Activated T-helper 1 cell treated with anti-CD3 and anti-CD28 coated beads, Interleukin-12 subunit alpha, Interleukin-12 subunit beta, Interleukin-2, Interleukin-4 antibody, amounts not matched to agents 30 ng/mL and 10 ng/mL and 1 ng/mL, durations not matched to agents 14 hours and 24 hours and 36 hours (primary cell): ENCODE measurements around the gene GAS2L2. TPM values are rescaled to one million over a fixed set of nuclear protein-coding genes. Genes with fewer than 3 reads are reported as not detected.

Experiments
- DNase-seq: peaks from one replicate; pipeline ENCODE4 v3.0.0; 2021; ENCODE audit warnings: low spot score
- H3K27ac Mint-ChIP-seq: one replicate; pipeline ENCODE4 v1.8.0; 2021; ENCODE audit warnings: mild to moderate bottlenecking, mixed read lengths
- H3K27me3 Mint-ChIP-seq: one replicate; pipeline ENCODE4 v1.8.0; 2022; ENCODE audit warnings: mild to moderate bottlenecking, moderate library complexity, mixed read lengths; ENCODE audit not compliant: insufficient read depth
- H3K36me3 Mint-ChIP-seq: one replicate; pipeline ENCODE4 v1.8.0; 2021; ENCODE audit warnings: low read depth, mixed read lengths
- H3K4me1 Mint-ChIP-seq: one replicate; pipeline ENCODE4 v1.8.0; 2021; ENCODE audit warnings: low read depth, mixed read lengths
- H3K4me3 Mint-ChIP-seq: one replicate; pipeline ENCODE4 v1.8.0; 2021; ENCODE audit warnings: mild to moderate bottlenecking, moderate library complexity, mixed read lengths
- H3K9me3 Mint-ChIP-seq: one replicate; pipeline ENCODE4 v1.8.0; 2021; ENCODE audit warnings: mixed read lengths
- intact Hi-C: fragments of 100-400 bp; cut with micrococcal nuclease; formaldehyde crosslinking; loops from one replicate; pipeline ENCODE4 v1.15.1; 2024
- total RNA-seq: library from RNA; stranded (reverse); gene quantifications from 2 replicates; pipeline ENCODE4 v1.2.3, GENCODE V29; 2022

Gene GAS2L2
- total RNA-seq, 1 donor from 2014 or later: 0.08 TPM

DNA sequence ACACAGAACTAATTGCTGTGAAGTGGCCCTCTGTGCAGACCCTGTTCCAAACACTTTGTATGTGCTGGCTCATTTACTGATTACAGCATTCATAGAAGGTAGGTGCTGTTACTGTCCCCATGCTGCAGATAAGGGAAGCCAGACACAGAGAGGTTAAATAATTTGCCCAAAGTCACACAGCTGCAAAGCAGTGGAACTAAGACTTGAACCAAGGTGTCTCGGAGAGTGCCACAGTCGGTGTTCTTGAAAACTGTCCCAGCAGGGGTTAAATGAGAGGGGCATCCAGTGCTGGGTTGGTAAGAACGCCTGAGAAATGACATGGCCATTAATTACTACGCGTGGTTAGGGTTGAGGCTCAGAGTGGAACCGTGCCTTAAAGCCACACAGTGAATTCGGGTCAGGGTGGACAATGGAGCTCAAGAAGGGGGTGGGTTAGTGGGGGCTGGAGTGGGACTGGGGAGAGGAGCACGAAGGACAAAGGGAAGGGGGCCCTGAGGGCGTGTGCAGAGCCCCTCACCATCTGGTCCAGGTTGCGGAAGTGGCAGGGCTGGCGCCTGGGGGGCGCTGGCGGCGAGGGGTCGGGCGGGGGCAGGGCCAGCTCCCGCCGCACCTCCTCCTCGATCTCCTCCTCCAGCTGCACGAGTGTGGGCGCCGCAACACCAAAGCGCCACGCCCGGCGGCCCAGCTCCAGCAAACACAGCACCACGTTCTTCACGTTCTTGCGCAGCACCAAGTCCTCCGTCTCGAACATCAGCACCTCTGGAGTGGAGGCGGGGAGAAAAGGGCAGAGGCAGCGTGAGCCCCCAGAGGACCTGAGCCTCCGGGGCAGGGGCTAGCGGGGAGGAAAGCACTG lies 3.3 kb downstream of the GAS2L2 start:
- H3K4me1 Mint-ChIP-seq: peaks cover 13% of the 10 kb centered on the region
- H3K27me3 Mint-ChIP-seq: peaks cover 45% of the 10 kb centered on the region
- H3K36me3 Mint-ChIP-seq: no peaks in the 10 kb centered on the region
- H3K9me3 Mint-ChIP-seq: no peaks in the 10 kb centered on the region
- no peak for DNase-seq
- intact Hi-C loops: loop anchor here (10.0 kb wide), 1 partner anchor 505 kb away; the partner anchor contains the start of gene SLFN5
- no peak overlapping the region for H3K27ac Mint-ChIP-seq
- H3K4me3 Mint-ChIP-seq: no peak overlapping the region

DNA sequence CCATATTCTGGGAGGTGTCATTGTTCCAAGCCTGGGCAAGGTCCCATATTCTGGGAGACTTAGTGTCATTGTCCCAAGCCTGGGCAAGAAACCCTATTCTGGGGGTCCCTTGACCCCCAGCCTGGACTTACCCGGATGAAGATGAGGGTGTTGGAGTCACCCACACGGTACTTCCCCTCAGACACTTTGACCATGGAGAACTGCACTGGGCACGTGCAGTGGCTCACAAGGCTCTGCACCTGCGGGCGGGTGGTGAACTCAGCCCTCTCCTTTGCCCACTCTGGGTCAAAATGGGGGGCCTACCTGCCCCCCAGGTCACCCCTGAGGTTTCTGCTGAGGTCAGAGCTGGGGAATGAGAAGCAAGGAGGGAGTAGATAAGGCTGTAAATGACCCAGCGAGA lies 4.1 kb downstream of the GAS2L2 start:
- no peaks in the 10 kb centered on the region for H3K36me3 Mint-ChIP-seq
- no peak for DNase-seq
- H3K4me3 Mint-ChIP-seq: no peak overlapping the region
- peaks cover 13% of the 10 kb centered on the region for H3K4me1 Mint-ChIP-seq
- H3K27me3 Mint-ChIP-seq: peaks cover 47% of the 10 kb centered on the region
- no peaks in the 10 kb centered on the region for H3K9me3 Mint-ChIP-seq
- no peak overlapping the region for H3K27ac Mint-ChIP-seq
- intact Hi-C loops: loop anchor here (10.0 kb wide), 1 partner anchor 504 kb away; the partner anchor contains the start of gene SLFN5

DNA sequence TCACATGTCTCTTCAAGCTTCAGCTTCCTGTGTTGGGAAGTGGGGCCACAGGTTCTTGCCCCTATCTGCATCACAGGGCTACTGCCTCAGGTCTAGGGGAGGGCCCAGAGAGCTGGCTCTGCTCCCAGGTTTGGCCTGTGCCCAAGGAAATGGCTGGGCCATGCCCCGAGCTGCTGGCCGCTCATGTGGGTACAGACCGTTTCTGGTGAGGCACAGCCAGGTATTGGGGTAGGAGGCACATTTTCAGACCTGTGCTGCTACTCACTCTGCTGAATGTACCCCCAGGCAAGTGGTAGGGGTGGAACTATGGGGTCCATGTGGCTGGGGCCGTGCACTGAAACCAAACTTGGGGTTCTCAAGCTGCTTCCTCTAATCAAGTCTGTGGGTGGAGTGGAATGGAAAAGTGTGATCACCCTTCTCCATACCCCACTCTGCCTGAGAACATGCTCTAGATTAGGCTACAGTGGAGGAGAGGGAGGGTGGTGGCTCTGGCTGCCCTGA lies 4.6 kb downstream of the GAS2L2 start:
- no peak for DNase-seq
- H3K4me3 Mint-ChIP-seq: no peak overlapping the region
- intact Hi-C loops: loop anchor here (10.0 kb wide), 1 partner anchor 504 kb away; the partner anchor contains the start of gene SLFN5
- H3K27me3 Mint-ChIP-seq: peaks cover 42% of the 10 kb centered on the region
- peaks cover 13% of the 10 kb centered on the region for H3K4me1 Mint-ChIP-seq
- no peaks in the 10 kb centered on the region for H3K9me3 Mint-ChIP-seq
- H3K27ac Mint-ChIP-seq: no peak overlapping the region
- no peaks in the 10 kb centered on the region for H3K36me3 Mint-ChIP-seq

DNA sequence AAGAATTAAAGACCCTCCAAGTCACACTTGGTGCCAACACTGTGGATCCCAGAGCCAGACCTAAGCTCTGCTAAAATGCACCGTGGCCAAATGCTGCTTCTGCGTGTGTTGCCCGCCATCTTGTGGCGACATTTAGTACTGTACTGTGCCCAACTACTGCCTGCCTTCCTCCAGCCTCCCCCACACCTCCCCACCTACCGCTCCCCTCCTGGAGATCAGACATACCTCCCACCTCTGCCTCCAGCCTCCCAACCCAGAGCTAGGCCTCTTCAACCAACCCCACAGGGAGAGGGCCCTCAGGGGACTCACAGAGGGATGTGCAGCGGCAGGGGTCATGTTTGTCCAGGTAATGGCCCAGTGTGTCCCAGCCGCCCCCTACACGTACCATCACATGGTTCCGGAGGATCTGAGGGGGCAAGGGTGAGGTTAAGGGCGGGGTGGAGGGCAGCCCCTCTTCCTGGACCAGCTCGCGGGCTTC lies 5.5 kb downstream of the GAS2L2 start:
- Mint-ChIP-seq H3K27ac (no peak overlapping the region), H3K27me3 (peaks cover 37% of the 10 kb centered on the region), H3K36me3 (no peaks in the 10 kb centered on the region), H3K4me3 (no peak overlapping the region), H3K9me3 (no peaks in the 10 kb centered on the region), H3K4me1 (peaks cover 13% of the 10 kb centered on the region)
- intact Hi-C loops: loop anchor here (1.0 to 10.0 kb wide), 7 partner anchors 134 to 749 kb away; partner anchors contain the start of genes NLE1 and SLFN5
- DNase-seq: peak; percentile 64

DNA sequence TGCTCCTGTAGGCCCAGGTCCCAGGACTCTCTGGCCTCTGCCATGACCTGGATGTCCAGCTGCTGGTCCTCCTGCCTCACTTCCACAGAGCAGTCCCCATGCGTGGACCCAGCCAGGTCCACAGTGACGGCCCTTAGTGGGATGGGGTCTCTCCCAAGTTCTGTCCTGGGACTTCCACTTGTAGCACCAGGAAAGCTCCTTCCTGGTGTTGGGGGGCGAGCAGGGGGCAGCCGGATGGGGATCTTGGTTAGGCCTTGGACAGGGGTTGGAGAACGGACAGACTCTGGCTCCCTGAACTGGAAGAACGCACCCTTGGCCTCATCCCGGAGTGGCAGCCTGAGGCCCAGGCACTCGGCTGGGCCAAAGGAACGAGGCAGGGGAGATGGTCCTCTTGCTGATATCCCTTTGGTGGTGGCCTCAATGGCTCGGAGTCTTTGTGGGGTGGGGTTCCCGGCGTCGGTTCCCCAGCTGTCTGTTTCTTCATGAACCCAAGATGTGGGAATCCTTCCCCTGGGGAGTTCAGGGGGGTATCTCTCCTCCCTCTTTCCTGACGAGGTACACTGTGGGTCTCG lies 7.2 kb downstream of the GAS2L2 start:
- Mint-ChIP-seq H3K36me3 (no peaks in the 10 kb centered on the region), H3K27me3 (peaks cover 39% of the 10 kb centered on the region), H3K4me3 (no peak overlapping the region), H3K27ac (no peak overlapping the region), H3K9me3 (no peaks in the 10 kb centered on the region), H3K4me1 (peaks cover 13% of the 10 kb centered on the region)
- DNase-seq: no peak
- intact Hi-C loops: loop anchor here (10.0 kb wide), 1 partner anchor 501 kb away; the partner anchor contains the start of gene SLFN5

DNA sequence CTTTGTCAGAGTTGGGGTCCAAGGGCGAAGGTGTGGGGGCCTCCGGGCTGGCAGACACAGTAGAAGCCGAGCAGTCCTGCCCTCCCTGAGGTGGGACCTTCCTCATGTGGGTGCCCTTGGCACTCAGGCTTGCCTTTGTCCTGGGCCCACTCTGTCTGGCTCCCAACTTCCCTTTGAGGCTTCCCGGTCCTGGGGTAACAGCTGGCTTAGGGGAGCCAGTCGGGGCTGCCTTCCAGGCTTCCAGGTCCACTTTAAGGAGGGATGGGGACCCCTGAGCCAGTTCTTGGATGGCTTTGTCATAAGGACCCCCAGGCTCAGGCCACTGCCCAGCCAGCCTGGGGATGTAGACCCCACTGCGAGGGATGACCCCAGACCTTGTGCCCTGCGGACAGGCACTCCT lies 7.8 kb downstream of the GAS2L2 start:
- peaks cover 37% of the 10 kb centered on the region for H3K27me3 Mint-ChIP-seq
- no peaks in the 10 kb centered on the region for H3K9me3 Mint-ChIP-seq
- intact Hi-C loops: loop anchor here (10.0 kb wide), 1 partner anchor 500 kb away; the partner anchor contains the start of gene SLFN5
- no peak for DNase-seq
- H3K27ac Mint-ChIP-seq: no peak overlapping the region
- H3K36me3 Mint-ChIP-seq: no peaks in the 10 kb centered on the region
- peaks cover 13% of the 10 kb centered on the region for H3K4me1 Mint-ChIP-seq
- no peak overlapping the region for H3K4me3 Mint-ChIP-seq

DNA sequence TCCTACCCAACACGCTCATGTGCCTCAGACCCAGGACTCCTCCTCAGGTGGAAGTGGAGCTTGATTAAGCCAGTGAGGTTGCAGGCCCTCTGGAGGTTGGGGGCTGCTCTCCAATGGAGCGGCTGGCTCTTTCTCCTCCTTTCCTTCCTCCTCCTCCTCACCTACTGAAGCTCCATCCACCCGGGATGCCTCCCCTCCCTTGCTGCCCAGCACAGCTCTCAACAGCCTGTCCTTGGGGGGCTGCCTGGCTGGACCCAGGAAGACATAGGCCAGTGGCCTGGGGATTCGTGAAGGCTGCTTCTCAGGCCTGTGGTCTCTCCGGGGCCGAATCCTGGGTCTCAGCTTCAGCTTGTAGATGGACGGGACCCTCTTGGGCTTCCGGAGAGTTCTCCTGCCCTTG lies 8.2 kb downstream of the GAS2L2 start:
- H3K27me3 Mint-ChIP-seq: peaks cover 35% of the 10 kb centered on the region
- H3K4me1 Mint-ChIP-seq: peaks cover 13% of the 10 kb centered on the region
- no peaks in the 10 kb centered on the region for H3K36me3 Mint-ChIP-seq
- no peak overlapping the region for H3K27ac Mint-ChIP-seq
- intact Hi-C loops: loop anchor here (10.0 kb wide), 1 partner anchor 500 kb away; the partner anchor contains the start of gene SLFN5
- no peak for DNase-seq
- H3K4me3 Mint-ChIP-seq: no peak overlapping the region
- H3K9me3 Mint-ChIP-seq: no peaks in the 10 kb centered on the region

DNA sequence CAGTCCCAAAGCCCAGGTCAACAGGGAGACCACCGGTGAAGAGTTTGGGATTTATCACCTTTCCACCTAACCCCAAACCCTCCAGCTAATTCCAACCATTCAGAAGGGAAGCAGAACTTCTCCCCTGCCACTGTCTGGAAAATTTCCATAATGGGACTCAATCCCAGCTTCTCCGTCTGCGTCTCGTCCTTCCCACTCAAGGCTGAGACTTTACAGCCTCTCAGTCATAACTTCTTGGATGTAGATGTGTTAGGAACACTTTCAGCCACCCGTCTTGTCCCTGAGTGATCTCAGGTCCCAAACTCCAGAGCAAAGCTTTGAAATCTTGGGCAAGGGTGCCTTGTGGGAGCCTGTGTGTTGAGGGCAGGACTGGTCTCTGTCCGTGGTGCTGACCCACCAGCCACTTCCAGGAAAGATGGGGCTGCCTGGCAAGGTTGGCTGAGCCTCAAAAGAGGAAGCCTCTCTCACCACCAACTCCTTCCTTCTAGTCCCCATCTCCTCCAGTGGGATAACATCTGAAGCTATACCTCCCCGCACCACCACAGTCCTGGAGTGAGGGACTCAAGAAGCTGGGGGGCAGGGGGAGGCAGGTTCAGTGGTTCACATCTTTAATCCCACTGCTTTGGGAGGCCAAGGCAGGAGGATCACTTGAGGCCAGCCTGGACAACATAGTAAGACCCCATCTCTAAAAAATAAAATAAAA lies 9.3 kb downstream of the GAS2L2 start:
- DNase-seq: no peak
- intact Hi-C loops: loop anchor here (10.0 kb wide), 1 partner anchor 499 kb away; the partner anchor contains the start of gene SLFN5
- Mint-ChIP-seq H3K36me3 (no peaks in the 10 kb centered on the region), H3K27me3 (peaks cover 32% of the 10 kb centered on the region), H3K27ac (no peak overlapping the region), H3K9me3 (no peaks in the 10 kb centered on the region), H3K4me1 (peaks cover 9% of the 10 kb centered on the region), H3K4me3 (no peak overlapping the region)

DNA sequence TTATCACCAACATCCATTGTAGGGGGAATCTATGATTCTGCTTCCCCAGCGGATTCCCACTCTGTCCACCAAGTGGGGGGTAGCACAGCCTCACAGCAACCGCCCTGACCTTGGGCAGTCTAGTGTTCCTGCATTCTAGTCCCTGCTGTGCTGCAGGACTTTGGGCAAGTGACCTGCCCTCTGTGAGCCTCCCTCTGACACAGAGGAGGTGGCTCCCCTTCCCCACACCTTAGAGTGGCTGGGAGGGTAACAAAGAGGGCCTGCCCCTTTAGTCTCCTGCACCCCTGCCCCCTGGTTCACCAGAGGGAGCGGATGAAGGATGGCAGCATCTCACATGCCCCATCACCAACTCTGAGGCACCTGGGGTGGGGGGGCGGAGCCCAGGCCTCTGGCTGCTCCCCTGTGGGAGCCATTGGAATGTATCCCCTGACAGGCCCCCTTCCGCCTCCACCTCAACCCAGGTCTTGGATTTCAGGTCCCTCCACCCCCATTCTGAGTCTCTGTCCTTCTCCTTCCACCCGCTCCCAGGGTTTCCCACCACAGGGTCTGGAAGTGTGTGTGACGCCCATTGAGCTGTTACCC lies 10.1 kb downstream of the GAS2L2 start:
- H3K27ac Mint-ChIP-seq: no peak overlapping the region
- H3K4me3 Mint-ChIP-seq: no peak overlapping the region

DNA sequence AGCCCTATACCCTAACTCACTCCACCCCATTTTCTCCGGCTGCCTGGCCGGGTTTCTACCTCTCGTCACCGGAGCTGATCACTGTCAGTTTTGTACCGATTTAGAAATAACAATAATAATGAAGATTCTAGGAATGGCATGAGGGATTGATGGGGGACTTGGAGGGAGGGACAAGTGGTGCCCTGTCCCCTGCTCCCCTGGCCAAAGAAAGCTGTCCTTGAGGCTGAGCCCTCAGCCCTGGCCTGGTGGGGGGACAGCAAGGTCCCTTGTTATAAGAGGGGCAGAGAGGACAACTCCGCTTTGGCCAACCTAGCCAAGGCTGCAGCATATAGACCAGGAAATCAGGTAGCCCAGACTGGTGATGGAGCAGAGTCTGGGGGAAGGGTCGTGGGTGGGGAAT lies 10.5 kb downstream of the GAS2L2 start:
- H3K9me3 Mint-ChIP-seq: no peaks in the 10 kb centered on the region
- no peaks in the 10 kb centered on the region for H3K4me1 Mint-ChIP-seq
- intact Hi-C loops: loop anchor here (10.0 kb wide), 1 partner anchor 498 kb away; the partner anchor contains the start of gene SLFN5
- H3K36me3 Mint-ChIP-seq: no peaks in the 10 kb centered on the region
- no peak overlapping the region for H3K27ac Mint-ChIP-seq
- H3K27me3 Mint-ChIP-seq: peaks cover 27% of the 10 kb centered on the region
- H3K4me3 Mint-ChIP-seq: no peak overlapping the region
- DNase-seq: no peak

More for the DNA sequence above, 10.1 kb downstream of the GAS2L2 start:
- no peak for DNase-seq
- intact Hi-C loops: loop anchor here (10.0 kb wide), 1 partner anchor 498 kb away; the partner anchor contains the start of gene SLFN5
- Mint-ChIP-seq H3K4me1 (peaks cover under 1% of the 10 kb centered on the region), H3K27me3 (peaks cover 29% of the 10 kb centered on the region), H3K36me3 (no peaks in the 10 kb centered on the region), H3K9me3 (no peaks in the 10 kb centered on the region)

DNA sequence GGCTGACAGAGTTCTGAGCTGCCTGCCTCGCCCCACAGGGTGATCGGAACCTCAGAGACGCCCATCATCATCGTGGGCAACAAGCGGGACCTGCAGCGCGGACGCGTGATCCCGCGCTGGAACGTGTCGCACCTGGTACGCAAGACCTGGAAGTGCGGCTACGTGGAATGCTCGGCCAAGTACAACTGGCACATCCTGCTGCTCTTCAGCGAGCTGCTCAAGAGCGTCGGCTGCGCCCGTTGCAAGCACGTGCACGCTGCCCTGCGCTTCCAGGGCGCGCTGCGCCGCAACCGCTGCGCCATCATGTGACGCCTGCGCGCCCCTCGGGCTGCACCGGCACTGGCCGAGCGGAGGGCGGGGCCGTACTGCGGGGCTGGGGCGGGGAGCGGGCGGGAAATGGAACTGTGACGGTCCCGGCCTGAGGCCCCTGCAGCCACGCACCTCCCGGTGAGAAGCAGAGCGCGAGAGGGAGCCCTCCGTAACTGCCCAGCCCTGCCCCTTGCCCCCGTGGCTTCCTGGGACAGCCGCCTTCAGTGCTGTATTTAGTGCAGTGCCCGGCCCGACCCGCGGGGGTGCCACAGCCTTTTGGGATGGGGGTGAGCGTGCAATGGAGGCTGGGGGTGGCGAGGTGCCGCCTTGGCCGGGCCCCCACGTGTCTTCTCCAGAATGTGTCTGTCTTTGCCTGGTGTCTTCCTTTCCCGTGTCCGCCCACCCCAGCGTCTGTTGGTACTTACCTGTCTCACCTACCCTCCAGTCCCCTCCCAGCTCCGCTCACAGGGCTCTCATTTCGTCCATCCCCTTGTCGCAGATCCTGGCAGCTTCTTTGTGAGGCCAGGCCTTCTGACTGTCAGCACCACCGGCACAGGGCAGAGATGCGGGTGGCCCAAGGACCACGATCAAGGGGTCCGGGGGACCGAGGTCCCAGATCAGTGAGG lies 11.8 kb downstream of the GAS2L2 start:
- no peak for DNase-seq
- Mint-ChIP-seq H3K27me3 (peaks cover 27% of the 10 kb centered on the region), H3K9me3 (no peaks in the 10 kb centered on the region), H3K36me3 (no peaks in the 10 kb centered on the region), H3K27ac (no peak overlapping the region), H3K4me1 (no peaks in the 10 kb centered on the region), H3K4me3 (peak overlapping the region; percentile 63)
- intact Hi-C loops: loop anchor here (10.0 kb wide), 1 partner anchor 496 kb away; the partner anchor contains the start of gene SLFN5
